Measurements from ENCODE around the gene TRIO.
A peak's percentile ranks its signal among the peaks of the same experiment; 100 is the strongest.

Gene TRIO

DNA sequence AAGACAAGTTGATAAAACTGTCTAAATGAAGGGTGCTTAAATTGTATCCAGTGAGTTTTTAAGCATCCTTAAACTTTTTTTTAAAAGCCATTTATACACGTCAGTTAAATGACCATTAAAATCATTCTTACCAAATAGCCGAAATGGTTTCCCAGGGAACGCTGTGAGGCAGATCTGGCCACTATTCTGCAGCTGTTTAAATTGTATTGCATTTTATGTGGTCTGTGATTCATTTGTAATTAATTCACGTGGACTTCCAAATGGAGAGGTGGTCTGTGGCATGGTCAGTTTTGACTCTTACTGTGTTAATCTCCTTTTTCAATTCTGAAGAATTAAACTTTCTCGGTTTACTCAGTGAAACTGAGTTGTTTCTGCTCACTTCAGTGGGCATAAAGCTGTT, 324.7 kb downstream of the TRIO start:
- TF ChIP-seq, protein P1, sequence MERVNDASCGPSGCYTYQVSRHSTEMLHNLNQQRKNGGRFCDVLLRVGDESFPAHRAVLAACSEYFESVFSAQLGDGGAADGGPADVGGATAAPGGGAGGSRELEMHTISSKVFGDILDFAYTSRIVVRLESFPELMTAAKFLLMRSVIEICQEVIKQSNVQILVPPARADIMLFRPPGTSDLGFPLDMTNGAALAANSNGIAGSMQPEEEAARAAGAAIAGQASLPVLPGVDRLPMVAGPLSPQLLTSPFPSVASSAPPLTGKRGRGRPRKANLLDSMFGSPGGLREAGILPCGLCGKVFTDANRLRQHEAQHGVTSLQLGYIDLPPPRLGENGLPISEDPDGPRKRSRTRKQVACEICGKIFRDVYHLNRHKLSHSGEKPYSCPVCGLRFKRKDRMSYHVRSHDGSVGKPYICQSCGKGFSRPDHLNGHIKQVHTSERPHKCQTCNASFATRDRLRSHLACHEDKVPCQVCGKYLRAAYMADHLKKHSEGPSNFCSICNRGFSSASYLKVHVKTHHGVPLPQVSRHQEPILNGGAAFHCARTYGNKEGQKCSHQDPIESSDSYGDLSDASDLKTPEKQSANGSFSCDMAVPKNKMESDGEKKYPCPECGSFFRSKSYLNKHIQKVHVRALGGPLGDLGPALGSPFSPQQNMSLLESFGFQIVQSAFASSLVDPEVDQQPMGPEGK (CRISPR knock-in tag; IDR thresholded peaks at IDR 0.05; ENCODE audit: borderline replicate concordance): 0 out of 2 replicates have a peak, but pooled peaks have one; percentile 7
- TF ChIP-seq, protein P2, sequence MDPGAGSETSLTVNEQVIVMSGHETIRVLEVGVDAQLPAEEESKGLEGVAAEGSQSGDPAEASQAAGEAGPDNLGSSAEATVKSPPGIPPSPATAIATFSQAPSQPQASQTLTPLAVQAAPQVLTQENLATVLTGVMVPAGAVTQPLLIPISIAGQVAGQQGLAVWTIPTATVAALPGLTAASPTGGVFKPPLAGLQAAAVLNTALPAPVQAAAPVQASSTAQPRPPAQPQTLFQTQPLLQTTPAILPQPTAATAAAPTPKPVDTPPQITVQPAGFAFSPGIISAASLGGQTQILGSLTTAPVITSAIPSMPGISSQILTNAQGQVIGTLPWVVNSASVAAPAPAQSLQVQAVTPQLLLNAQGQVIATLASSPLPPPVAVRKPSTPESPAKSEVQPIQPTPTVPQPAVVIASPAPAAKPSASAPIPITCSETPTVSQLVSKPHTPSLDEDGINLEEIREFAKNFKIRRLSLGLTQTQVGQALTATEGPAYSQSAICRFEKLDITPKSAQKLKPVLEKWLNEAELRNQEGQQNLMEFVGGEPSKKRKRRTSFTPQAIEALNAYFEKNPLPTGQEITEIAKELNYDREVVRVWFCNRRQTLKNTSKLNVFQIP (CRISPR knock-in tag; IDR thresholded peaks at IDR 0.05; ENCODE audit: borderline replicate concordance, low read depth): no peak

DNA sequence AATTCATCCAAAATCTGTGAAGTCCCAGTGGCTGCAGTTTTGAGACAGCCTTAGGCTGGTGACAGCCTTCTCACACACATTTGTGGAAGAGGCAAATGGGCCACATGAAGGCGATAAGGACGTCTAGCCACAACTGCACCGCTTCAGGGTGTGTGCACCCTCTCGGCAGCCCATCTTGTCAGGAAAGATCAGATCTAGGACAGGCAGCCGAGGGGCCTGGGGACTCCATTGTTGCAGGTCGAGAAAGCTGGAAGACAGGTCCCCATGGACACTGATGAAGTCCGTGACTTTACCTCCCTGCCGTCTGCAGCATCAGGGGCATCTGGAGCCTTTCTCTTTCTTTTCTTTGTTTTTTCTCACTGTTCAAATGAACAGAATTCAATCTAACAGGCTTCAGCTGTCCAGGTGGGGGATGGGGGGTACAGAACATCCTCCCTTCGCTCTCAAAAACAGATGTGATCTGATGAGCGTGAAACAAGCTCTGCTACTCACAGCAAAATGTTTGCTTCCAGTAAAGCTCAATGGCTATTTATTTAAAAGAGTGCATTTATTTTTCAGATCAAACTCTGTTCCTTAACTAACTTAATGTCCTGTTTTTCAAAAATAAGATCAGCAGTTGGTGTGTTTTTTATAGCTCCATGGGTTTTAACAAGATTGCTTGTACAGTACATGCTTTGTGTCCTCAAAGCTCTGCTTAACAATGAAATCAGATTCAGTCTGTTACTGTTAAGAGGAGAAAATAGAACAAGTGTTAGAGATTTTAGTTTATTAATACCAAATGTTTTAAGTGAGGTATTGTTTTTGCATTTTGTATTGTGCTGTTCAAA, 326.6 kb downstream of the TRIO start:
- TF ChIP-seq ZFP30 (CRISPR knock-in tag; IDR thresholded peaks at IDR 0.05) (no peak), TCF4 (CRISPR knock-in tag; IDR thresholded peaks at IDR 0.05; ENCODE audit: borderline replicate concordance) (peak; percentile 74; the same call in 1 of the 2 replicates), GLIS3 (CRISPR knock-in tag; IDR thresholded peaks at IDR 0.05) (no peak), TOX (CRISPR knock-in tag; IDR thresholded peaks at IDR 0.05; ENCODE audit: borderline replicate concordance) (no peak), ZNF8 (CRISPR knock-in tag; IDR thresholded peaks at IDR 0.05) (0 out of 2 replicates have a peak, but pooled peaks have one; percentile 20), SNAI2 (CRISPR knock-in tag; IDR thresholded peaks at IDR 0.05) (no peak), OSR1 (CRISPR knock-in tag; IDR thresholded peaks at IDR 0.05) (no peak), ZFP3 (CRISPR knock-in tag; IDR thresholded peaks at IDR 0.05) (no peak), ISL1 (CRISPR knock-in tag; IDR thresholded peaks at IDR 0.05) (no peak), ZNF70 (CRISPR knock-in tag; IDR thresholded peaks at IDR 0.05) (peak; percentile 30; the same call in 1 of the 2 replicates), ZC3H10 (CRISPR knock-in tag; IDR thresholded peaks at IDR 0.05) (no peak)
- TF ChIP-seq, protein P1 (CRISPR knock-in tag; IDR thresholded peaks at IDR 0.05; ENCODE audit: borderline replicate concordance): no peak
- TF ChIP-seq, protein P3, sequence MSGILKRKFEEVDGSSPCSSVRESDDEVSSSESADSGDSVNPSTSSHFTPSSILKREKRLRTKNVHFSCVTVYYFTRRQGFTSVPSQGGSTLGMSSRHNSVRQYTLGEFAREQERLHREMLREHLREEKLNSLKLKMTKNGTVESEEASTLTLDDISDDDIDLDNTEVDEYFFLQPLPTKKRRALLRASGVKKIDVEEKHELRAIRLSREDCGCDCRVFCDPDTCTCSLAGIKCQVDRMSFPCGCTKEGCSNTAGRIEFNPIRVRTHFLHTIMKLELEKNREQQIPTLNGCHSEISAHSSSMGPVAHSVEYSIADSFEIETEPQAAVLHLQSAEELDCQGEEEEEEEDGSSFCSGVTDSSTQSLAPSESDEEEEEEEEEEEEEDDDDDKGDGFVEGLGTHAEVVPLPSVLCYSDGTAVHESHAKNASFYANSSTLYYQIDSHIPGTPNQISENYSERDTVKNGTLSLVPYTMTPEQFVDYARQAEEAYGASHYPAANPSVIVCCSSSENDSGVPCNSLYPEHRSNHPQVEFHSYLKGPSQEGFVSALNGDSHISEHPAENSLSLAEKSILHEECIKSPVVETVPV (CRISPR knock-in tag; IDR thresholded peaks at IDR 0.05): 0 out of 2 replicates have a peak, but pooled peaks have one; percentile 79
- TF ChIP-seq, protein P4, sequence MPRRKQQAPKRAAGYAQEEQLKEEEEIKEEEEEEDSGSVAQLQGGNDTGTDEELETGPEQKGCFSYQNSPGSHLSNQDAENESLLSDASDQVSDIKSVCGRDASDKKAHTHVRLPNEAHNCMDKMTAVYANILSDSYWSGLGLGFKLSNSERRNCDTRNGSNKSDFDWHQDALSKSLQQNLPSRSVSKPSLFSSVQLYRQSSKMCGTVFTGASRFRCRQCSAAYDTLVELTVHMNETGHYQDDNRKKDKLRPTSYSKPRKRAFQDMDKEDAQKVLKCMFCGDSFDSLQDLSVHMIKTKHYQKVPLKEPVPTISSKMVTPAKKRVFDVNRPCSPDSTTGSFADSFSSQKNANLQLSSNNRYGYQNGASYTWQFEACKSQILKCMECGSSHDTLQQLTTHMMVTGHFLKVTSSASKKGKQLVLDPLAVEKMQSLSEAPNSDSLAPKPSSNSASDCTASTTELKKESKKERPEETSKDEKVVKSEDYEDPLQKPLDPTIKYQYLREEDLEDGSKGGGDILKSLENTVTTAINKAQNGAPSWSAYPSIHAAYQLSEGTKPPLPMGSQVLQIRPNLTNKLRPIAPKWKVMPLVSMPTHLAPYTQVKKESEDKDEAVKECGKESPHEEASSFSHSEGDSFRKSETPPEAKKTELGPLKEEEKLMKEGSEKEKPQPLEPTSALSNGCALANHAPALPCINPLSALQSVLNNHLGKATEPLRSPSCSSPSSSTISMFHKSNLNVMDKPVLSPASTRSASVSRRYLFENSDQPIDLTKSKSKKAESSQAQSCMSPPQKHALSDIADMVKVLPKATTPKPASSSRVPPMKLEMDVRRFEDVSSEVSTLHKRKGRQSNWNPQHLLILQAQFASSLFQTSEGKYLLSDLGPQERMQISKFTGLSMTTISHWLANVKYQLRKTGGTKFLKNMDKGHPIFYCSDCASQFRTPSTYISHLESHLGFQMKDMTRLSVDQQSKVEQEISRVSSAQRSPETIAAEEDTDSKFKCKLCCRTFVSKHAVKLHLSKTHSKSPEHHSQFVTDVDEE (CRISPR knock-in tag; IDR thresholded peaks at IDR 0.05): peak; percentile 56
- ATAC-seq: peak; percentile 9; the same call in 1 of the 3 replicates

More for the DNA sequence above, 324.7 kb downstream of the TRIO start:
- no peak for ATAC-seq

DNA sequence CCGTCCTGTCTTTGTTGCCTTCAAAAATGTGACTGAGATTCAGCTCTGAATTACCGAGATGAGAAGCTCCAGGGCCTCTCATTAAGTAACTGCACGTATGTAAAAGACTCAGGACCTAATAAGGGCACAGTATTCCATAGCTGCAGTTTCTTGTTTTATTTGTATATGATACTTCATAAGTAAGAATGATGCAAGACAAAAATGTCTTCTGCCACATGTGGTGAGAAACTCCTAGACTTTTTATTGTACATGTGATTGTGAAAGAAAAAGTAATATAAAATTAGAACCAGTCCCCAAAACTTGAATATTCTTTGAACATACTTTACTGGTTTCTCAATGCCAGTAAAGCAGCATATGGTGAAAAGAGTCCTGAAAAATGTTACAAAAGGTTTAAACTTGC, 328.4 kb downstream of the TRIO start:
- no peak for ATAC-seq
- no peak for TF ChIP-seq SNAI2 (CRISPR knock-in tag; IDR thresholded peaks at IDR 0.05)
- no peak for TF ChIP-seq PPARA (CRISPR knock-in tag; IDR thresholded peaks at IDR 0.05; ENCODE audit: borderline replicate concordance)
- TF ChIP-seq, protein P4 (CRISPR knock-in tag; IDR thresholded peaks at IDR 0.05): no peak
- no peak for TF ChIP-seq ZNF8 (CRISPR knock-in tag; IDR thresholded peaks at IDR 0.05)
- TF ChIP-seq CSDC2 (CRISPR knock-in tag; IDR thresholded peaks at IDR 0.05): no peak
- no peak for TF ChIP-seq ZNF70 (CRISPR knock-in tag; IDR thresholded peaks at IDR 0.05)
- TF ChIP-seq ISL1 (CRISPR knock-in tag; IDR thresholded peaks at IDR 0.05): no peak
